MCF 10A (cell line): ENCODE data around the gene TACO1. TPM values are rescaled to one million over a fixed set of nuclear protein-coding genes. Genes with fewer than 3 reads are reported as not detected.

Experiments
- BruUV-seq: library from RNA; stranded (reverse); fragments of 400-500 nt; replicated peaks from 2 replicates; lab custom pipeline; 2021; lab: Mats Ljungman, UMichigan
- CTCF ChIA-PET: fragments of 300-600 bp; sonication (Branson Sonifier 250); formaldehyde crosslinking; extraction: SDS; loops from one replicate; lab custom pipeline; 2021; ENCODE audit warnings: antibody characterized with exemption, inconsistent platforms; lab: Yijun Ruan, JAX
- POLR2A ChIA-PET: fragments of 300-600, 350-650 bp; sonication (Branson Sonifier 250); formaldehyde crosslinking; extraction: SDS; loops from one replicate; lab custom pipeline; 2020; ENCODE audit warnings: antibody characterized with exemption, inconsistent platforms; lab: Yijun Ruan, JAX
- DNase-seq: peaks from one replicate; pipeline ENCODE4 v3.0.0-alpha.2; 2018; ENCODE audit not compliant: unreplicated experiment
- H3K27ac Mint-ChIP-seq: one replicate; pipeline ENCODE4 v1.8.0; 2022; ENCODE audit warnings: mild to moderate bottlenecking, low read depth, mixed read lengths; ENCODE audit not compliant: unreplicated experiment
- H3K27me3 Mint-ChIP-seq: one replicate; pipeline ENCODE4 v1.8.0; 2022; ENCODE audit warnings: mixed read lengths; ENCODE audit not compliant: insufficient read depth, unreplicated experiment
- H3K36me3 Mint-ChIP-seq: one replicate; pipeline ENCODE4 v1.8.0; 2022; ENCODE audit warnings: mild to moderate bottlenecking, moderate library complexity, mixed read lengths; ENCODE audit not compliant: insufficient read depth, unreplicated experiment
- H3K4me1 Mint-ChIP-seq: one replicate; pipeline ENCODE4 v1.8.0; 2022; ENCODE audit warnings: mixed read lengths; ENCODE audit not compliant: insufficient read depth, unreplicated experiment
- H3K4me3 Mint-ChIP-seq: one replicate; pipeline ENCODE4 v1.8.0; 2022; ENCODE audit warnings: mild to moderate bottlenecking, moderate library complexity, mixed read lengths; ENCODE audit not compliant: unreplicated experiment
- H3K9me3 Mint-ChIP-seq: one replicate; pipeline ENCODE4 v1.8.0; 2022; ENCODE audit warnings: mixed read lengths; ENCODE audit not compliant: unreplicated experiment
- CTCF ChIP-seq: fragments of 200-600 bp; IDR thresholded peaks from one replicate; pipeline ENCODE4 v1.8.0; 2022; ENCODE audit warnings: antibody characterized with exemption, mild to moderate bottlenecking; ENCODE audit not compliant: unreplicated experiment
- intact Hi-C: fragments of 100-400 bp; cut with micrococcal nuclease; formaldehyde crosslinking; loops from 2 replicates; pipeline ENCODE4 v1.14.1; 2022
- total RNA-seq: library from RNA; stranded (reverse); gene quantifications from 2 replicates; pipeline ENCODE4 v1.2.3, GENCODE V29; 2022

The TACO1 gene
- total RNA-seq, 1 experiment from 2014 or later: 38.7 TPM

GRCh38 chr17:63621684-63622573, 21.2 kb downstream of the TACO1 start, which contains the start of gene MAP3K3:
TSS of gene MAP3K3 (plus strand) at chr17:63622417. CDS start at chr17:63622760, 343 bp downstream.
- Mint-ChIP-seq H3K27ac (no peak within 1 kb of the TSS), H3K9me3 (no peaks in the 10 kb centered on the region), H3K36me3 (no peaks in the 10 kb centered on the region), H3K4me1 (peaks cover 20% of the 10 kb centered on the region), H3K27me3 (no peaks in the 10 kb centered on the region), H3K4me3 (peak within 1 kb of the TSS; percentile 93)
- BruUV-seq: no TSS peak
- POLR2A ChIA-PET: interaction anchor here (0.5 to 4.3 kb wide), 39 partner anchors 8 to 1142 kb away, joined by 3 to 45 read pairs (median 4); partner anchors contain the start of genes CCDC47, DCAF7, DDX42 and PSMC5
- CTCF ChIA-PET: interaction anchor here (0.7 to 2.2 kb wide), 5 partner anchors 9 to 214 kb away, joined by 3 to 5 read pairs (median 4); no protein-coding TSS in a partner anchor
- TF ChIP-seq CTCF: no peak
- intact Hi-C loops: loop anchor here (2.0 kb wide), 1 partner anchor 119 kb away; the partner anchor contains the start of gene STRADA
- DNase-seq: peak; percentile 100

GRCh38 chr17:63622574-63623390, 22.1 kb downstream of the TACO1 start:
- DNase-seq: peak; percentile 44
- Mint-ChIP-seq H3K9me3 (no peaks in the 10 kb centered on the region), H3K27ac (no peak overlapping the region), H3K4me3 (peak overlapping the region; percentile 93), H3K36me3 (no peaks in the 10 kb centered on the region), H3K27me3 (no peaks in the 10 kb centered on the region), H3K4me1 (peaks cover 20% of the 10 kb centered on the region)
- ChIA-PET POLR2A (interaction anchor here (0.5 to 4.3 kb wide), 34 partner anchors 10 to 909 kb away, joined by 3 to 45 read pairs (median 4); partner anchors contain the start of genes CCDC47, DCAF7, DDX42 and STRADA), CTCF (interaction anchor here (0.7 to 2.2 kb wide), 2 partner anchors 10 to 1101 kb away, joined by 3 to 5 read pairs; no protein-coding TSS in a partner anchor)
- TF ChIP-seq CTCF: no peak
- BruUV-seq: no TSS peak
- intact Hi-C loops: loop anchor here (2.0 kb wide), 1 partner anchor 118 kb away; the partner anchor contains the start of gene STRADA

GRCh38 chr17:63623786-63624530, 23.3 kb downstream of the TACO1 start:
- H3K27ac Mint-ChIP-seq: no peak overlapping the region
- intact Hi-C loops: loop anchor here (2.0 kb wide), 1 partner anchor 117 kb away; the partner anchor contains the start of gene STRADA
- no peak for TF ChIP-seq CTCF
- H3K9me3 Mint-ChIP-seq: no peaks in the 10 kb centered on the region
- no peak for DNase-seq
- BruUV-seq: TSS peak; percentile 23
- CTCF ChIA-PET: interaction anchor here (2.2 kb wide), 1 partner anchor 9 kb away, joined by 5 read pairs; no protein-coding TSS in a partner anchor
- H3K4me1 Mint-ChIP-seq: peaks cover 20% of the 10 kb centered on the region
- H3K27me3 Mint-ChIP-seq: no peaks in the 10 kb centered on the region
- H3K36me3 Mint-ChIP-seq: no peaks in the 10 kb centered on the region
- POLR2A ChIA-PET: interaction anchor here (0.6 to 4.3 kb wide), 13 partner anchors 10 to 173 kb away, joined by 3 to 45 read pairs (median 6); partner anchors contain the start of genes CCDC47, STRADA and TACO1
- peak overlapping the region; percentile 93 for H3K4me3 Mint-ChIP-seq
